ENCODE measurements around the gene CDC25B.

- no peak for TF ChIP-seq GLIS3 (CRISPR knock-in tag; IDR thresholded peaks at IDR 0.05)
- TF ChIP-seq PATZ1 (CRISPR knock-in tag; IDR thresholded peaks at IDR 0.05; ENCODE audit: borderline replicate concordance), result no peak
- no peak for TF ChIP-seq RARB (CRISPR knock-in tag; IDR thresholded peaks at IDR 0.05)
- TF ChIP-seq OSR1 (CRISPR knock-in tag; IDR thresholded peaks at IDR 0.05), result no peak
- TF ChIP-seq TOX (CRISPR knock-in tag; IDR thresholded peaks at IDR 0.05; ENCODE audit: borderline replicate concordance), result no peak
- TF ChIP-seq ZFP3 (CRISPR knock-in tag; IDR thresholded peaks at IDR 0.05), result no peak
- TF ChIP-seq ZNF565 (CRISPR knock-in tag; conservative IDR thresholded peaks at IDR 0.05; ENCODE audit: low read depth), result no peak
- TF ChIP-seq ZNF70 (CRISPR knock-in tag; IDR thresholded peaks at IDR 0.05), result no peak
- TF ChIP-seq BACH2 (CRISPR knock-in tag; IDR thresholded peaks at IDR 0.05; ENCODE audit: borderline replicate concordance), result no peak
- no peak for TF ChIP-seq ZC3H10 (CRISPR knock-in tag; IDR thresholded peaks at IDR 0.05)
- no peak for TF ChIP-seq ZFP30 (CRISPR knock-in tag; IDR thresholded peaks at IDR 0.05)
- no peak for TF ChIP-seq CSRNP3 (CRISPR knock-in tag; IDR thresholded peaks at IDR 0.05)
These were observed 6.6 kb downstream of the CDC25B start for GRCh38 chr20:3802524-3803239.
